Activated CD8-positive, alpha-beta memory T cell treated with anti-CD3 and anti-CD28 coated beads for 24 hours (primary cell): ENCODE data around the gene ZFPM1.

Experiments
- DNase-seq: peaks from one replicate; pipeline ENCODE4 v3.0.0-alpha.2; 2020

Gene ZFPM1

DNA sequence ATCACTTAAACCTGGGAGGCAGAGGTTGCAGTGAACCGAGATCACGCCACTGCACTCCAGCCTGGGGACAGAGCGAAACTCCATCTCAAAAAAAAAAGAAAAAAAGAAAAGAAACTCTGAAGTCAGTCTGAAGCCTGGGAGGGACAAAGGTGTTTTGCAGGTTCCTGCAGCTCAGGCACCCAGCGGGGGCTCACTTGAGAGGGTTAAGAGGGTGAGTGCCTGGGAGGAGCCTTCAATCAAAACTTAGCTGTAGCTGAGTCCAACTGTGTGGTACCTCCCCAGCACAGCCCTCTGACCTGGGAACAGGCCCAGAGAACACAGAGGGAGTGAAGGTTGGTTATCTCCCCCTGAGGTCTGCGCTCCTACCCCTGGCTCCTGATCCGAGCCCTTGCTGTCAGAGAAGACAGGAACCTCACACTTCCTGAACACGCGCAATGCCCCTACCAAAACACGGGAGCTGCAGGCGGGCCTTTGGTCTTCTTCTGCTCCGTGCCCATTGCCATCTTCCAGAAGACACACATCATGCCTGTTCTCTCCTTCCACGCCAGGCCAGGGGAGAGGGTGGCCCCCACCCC, 96.7 kb downstream of the ZFPM1 start:
- no peak for DNase-seq

DNA sequence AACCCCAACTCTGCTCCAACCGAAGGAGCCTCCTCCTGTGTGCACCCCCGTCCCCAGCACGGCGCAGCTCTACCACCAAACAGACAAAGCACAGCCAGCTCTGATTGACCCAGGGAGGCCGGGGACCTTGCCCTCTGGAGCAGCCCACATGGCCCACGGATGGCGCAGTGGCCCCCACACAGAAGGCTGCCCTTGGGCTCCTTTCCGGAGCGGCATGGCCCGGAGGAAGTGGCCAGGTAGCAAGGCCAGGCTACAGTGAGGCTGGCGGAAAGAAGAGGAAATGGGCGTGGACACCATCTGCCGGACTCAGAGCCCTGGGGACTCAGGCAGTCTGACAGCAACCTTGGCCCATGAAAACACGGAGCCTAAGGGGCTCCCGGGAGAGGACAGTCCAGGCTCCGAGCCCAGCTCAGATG, 97.2 kb downstream of the ZFPM1 start:
- DNase-seq, result no peak

DNA sequence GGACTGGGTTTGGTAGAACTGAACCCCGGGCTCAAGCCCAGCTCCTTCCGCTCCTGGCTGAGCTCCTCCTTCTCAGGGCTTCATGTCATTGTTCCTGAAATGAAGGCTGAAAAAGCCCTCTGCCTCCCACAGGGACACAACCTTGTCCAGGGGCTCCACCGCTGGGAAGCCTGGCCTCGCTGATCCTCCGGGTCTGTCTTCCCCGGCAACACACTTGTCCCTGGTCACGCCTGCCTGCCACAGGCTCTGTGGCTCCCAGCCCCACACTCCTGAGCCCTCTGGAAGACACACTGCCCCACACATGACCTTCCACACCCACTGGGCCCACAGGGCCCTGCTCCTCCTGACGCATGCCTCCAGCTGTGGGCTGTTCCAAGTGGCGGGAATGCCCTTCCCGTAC, 99.1 kb downstream of the ZFPM1 start:
- no peak for DNase-seq

- no peak for DNase-seq
Measured at GRCh38 chr16:88552815-88553214, 99.7 kb downstream of the ZFPM1 start.

GRCh38 chr16:88553739-88554138, 100.7 kb downstream of the ZFPM1 start:
- no peak for DNase-seq

- DNase-seq, result no peak
Measured at GRCh38 chr16:88554711-88555264, 101.7 kb downstream of the ZFPM1 start.

- no peak for DNase-seq
Measured at GRCh38 chr16:88556294-88556988, 103.4 kb downstream of the ZFPM1 start.

GRCh38 chr16:88558457-88559442, 105.7 kb downstream of the ZFPM1 start:
- DNase-seq, result no peak

GRCh38 chr16:88560714-88561484, 107.8 kb downstream of the ZFPM1 start:
- no peak for DNase-seq

GRCh38 chr16:88561485-88562359, 108.6 kb downstream of the ZFPM1 start:
- peak; percentile 76 for DNase-seq

DNA sequence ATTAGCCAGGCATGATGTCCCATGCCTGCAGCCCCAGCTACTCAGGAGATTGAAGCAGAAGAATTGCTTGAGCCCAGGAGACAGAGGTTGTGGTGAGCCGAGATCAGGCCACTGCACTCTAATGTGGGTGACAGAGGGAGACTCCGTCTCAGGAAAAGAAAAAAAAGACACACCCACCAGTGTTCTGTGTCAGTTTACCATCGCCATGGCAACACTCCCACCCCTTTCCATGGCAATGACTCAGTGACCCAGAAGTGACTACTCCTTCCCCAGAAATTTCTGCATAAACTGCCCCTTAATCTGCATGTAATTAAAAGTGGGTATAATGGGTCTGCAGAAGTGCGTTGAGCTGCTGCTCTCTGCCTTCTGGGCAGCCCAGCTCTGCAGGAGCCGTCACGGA, 113.1 kb downstream of the ZFPM1 start:
- DNase-seq, result peak; percentile 81

GRCh38 chr16:88568710-88569613, 115.9 kb downstream of the ZFPM1 start:
- DNase-seq, result no peak

- DNase-seq, result no peak
Measured at GRCh38 chr16:88569614-88569984, 116.5 kb downstream of the ZFPM1 start.

DNA sequence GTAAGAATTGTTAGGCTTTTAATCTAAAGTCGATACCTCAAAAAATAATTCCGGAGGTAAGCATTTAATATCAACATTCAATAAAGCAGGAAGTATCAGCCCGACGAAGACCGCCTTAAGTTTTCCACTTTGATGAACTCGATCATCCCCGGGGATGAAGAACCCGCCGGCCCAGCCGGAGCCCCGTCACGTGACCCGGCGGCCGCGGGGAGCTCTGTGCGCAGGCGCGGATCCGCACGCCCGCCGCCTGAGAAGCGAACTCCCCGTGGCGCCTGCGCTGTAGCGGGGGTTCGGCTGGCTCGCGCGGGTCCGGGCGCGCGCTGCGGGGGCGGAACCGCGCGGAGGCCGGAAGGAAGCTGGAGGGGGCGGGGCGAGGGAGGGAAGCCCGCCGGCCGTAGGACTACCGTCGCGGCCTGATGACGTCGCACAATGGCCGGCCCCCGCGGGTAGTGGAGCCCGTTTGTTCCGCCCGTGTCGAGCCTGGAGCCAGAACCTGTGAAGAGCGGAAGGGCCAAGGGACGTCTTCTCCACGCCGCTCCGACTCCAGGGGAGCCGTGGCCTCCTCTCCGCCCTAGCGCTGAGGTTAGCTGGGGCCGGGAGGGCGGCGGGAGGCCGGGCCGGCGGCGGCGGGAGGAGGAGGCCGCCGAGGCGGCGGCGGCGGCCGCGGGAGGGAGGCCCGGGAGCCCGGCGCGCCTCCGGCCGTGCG, 117.1 kb downstream of the ZFPM1 start, which contains the start of gene ZC3H18:
Gene ZC3H18 (plus strand): TSS at position 419 of the 706 bp plus-strand sequence. CDS start 6,721 bp downstream, outside the sequence.
- DNase-seq, result peak; percentile 99

DNA sequence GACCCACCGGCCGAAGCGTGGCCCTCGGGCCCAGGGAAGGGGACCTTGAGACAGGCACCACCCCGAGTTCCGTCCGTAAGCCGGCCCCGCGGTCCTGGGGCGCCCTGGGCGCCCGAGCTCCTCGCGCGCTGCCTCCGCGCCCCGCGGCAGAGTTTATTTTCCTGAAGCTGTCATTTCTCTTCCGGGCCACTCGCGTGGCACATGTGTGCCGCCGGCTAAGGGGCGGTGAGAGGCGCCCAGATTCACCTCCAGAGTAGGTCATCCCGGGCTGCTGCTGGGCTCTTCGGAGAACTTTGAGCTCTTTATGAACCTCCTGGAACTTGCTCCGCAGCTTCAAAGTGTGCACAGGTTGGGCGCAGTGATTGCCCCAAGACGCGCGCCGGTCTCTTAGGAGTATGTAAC, 117.6 kb downstream of the ZFPM1 start:
- no peak for DNase-seq

GRCh38 chr16:88575251-88575650, 122.2 kb downstream of the ZFPM1 start:
- DNase-seq, result no peak

GRCh38 chr16:88576307-88576706, 123.2 kb downstream of the ZFPM1 start:
- no peak for DNase-seq

GRCh38 chr16:88577166-88577565, 124.1 kb downstream of the ZFPM1 start:
- no peak for DNase-seq
